SK-N-SH (cell line): ENCODE measurements around the gene JMJD6. TPM values are rescaled to one million over a fixed set of nuclear protein-coding genes. Genes with fewer than 3 reads are reported as not detected.
A peak's percentile ranks its signal among the peaks of the same experiment; 100 is the strongest.

ENCODE experiments used
- CTCF ChIA-PET: fragments of 300-600, 350-600 bp; formaldehyde crosslinking; extraction: SDS; loops from one replicate; lab custom pipeline; 2021; lab: Yijun Ruan, JAX
- POLR2A ChIA-PET: fragments of 350-600 bp; sonication (Branson Sonifier 250); formaldehyde crosslinking; extraction: SDS; loops from one replicate; lab custom pipeline; 2020; ENCODE audit warnings: antibody characterized with exemption, inconsistent platforms; lab: Yijun Ruan, JAX
- DNase-seq: peaks from one replicate; pipeline ENCODE4 v3.0.0; 2012
- H2AFZ ChIP-seq: fragments of 200-600 bp; sonication (generic); 2 replicates; pipeline ENCODE4 v1.8.1; 2016; ENCODE audit warnings: antibody characterized with exemption, mild to moderate bottlenecking, low read depth
- H3F3A ChIP-seq: fragments of 200-600 bp; sonication (generic); replicated peaks from 2 replicates; pipeline ENCODE3; 2016; ENCODE audit warnings: antibody characterized with exemption, mild to moderate bottlenecking; ENCODE audit not compliant: insufficient read depth
- H3K27ac ChIP-seq, 2 experiments: fragments of 200-500 bp in 1 of 2; fragments of 200-600 bp in 1 of 2; sonication (Bioruptor generic) in 1 of 2; sonication (generic), shearing (Covaris generic) in 1 of 2; 2 replicates each; pipeline versions ENCODE4 v1.5.1 to v1.6.1; 2014 to 2016; ENCODE audit warnings: low read depth in 2 of 2, inconsistent platforms in 1 of 2, low read length in 1 of 2, mild to moderate bottlenecking in 1 of 2, mixed read lengths in 1 of 2
- H3K27me3 ChIP-seq: fragments of 200-600 bp; sonication (generic), shearing (Covaris generic); 2 replicates; pipeline ENCODE4 v1.6.1; 2016; ENCODE audit warnings: mixed run types; ENCODE audit not compliant: insufficient read depth
- H3K36me3 ChIP-seq, 2 experiments: fragments of 200-500 bp in 1 of 2; fragments of 200-600 bp in 1 of 2; sonication (Bioruptor generic) in 1 of 2; sonication (generic) in 1 of 2; replicated peaks in 1 of 2; 2 replicates each; pipeline versions ENCODE3 to v1.5.1; 2014 to 2016; ENCODE audit warnings: low read length in 1 of 2, mild to moderate bottlenecking in 1 of 2; ENCODE audit not compliant: insufficient read depth in 2 of 2, control insufficient read depth in 1 of 2
- H3K4me1 ChIP-seq, 2 experiments: fragments of 200-500 bp in 1 of 2; fragments of 200-600 bp in 1 of 2; sonication (Bioruptor generic) in 1 of 2; sonication (generic), shearing (Covaris generic) in 1 of 2; 2 replicates each; pipeline versions ENCODE4 v1.5.1 to v1.6.1; 2014 to 2016; ENCODE audit warnings: low read depth in 1 of 2, low read length in 1 of 2, mixed run types in 1 of 2; ENCODE audit not compliant: insufficient read depth in 2 of 2, control insufficient read depth in 1 of 2
- H3K4me2 ChIP-seq: fragments of 200-600 bp; sonication (generic), shearing (Covaris generic); 2 replicates; pipeline ENCODE4 v1.6.1; 2017; ENCODE audit warnings: mixed run types
- H3K4me3 ChIP-seq, 2 experiments: fragments of 200-500 bp in 1 of 2; fragments of 200-600 bp in 1 of 2; sonication (Bioruptor generic) in 1 of 2; sonication (generic), shearing (Covaris generic) in 1 of 2; 2 replicates each; pipeline versions ENCODE4 v1.5.1 to v1.8.1; 2014 to 2016; ENCODE audit warnings: low read depth in 2 of 2, inconsistent platforms in 1 of 2, low read length in 1 of 2, mild to moderate bottlenecking in 1 of 2, mixed read lengths in 1 of 2, moderate library complexity in 1 of 2
- H3K79me2 ChIP-seq: fragments of 200-600 bp; sonication (generic); 2 replicates; pipeline ENCODE4 v1.8.1; 2017; ENCODE audit warnings: mild to moderate bottlenecking; ENCODE audit not compliant: insufficient read depth
- H3K9ac ChIP-seq: fragments of 200-600 bp; sonication (generic); 2 replicates; pipeline ENCODE4 v1.6.1; 2017; ENCODE audit warnings: mixed run types
- H3K9me2 ChIP-seq: fragments of 200-600 bp; sonication (generic); 2 replicates; pipeline ENCODE4 v1.6.1; 2017; ENCODE audit warnings: mixed run types
- H3K9me3 ChIP-seq: fragments of 200-600 bp; sonication (generic); 2 replicates; pipeline ENCODE4 v1.6.1; 2017; ENCODE audit warnings: mixed run types, mild to moderate bottlenecking, moderate library complexity
- H4K20me1 ChIP-seq: fragments of 200-600 bp; sonication (generic); 2 replicates; pipeline ENCODE4 v1.6.1; 2017; ENCODE audit warnings: mild to moderate bottlenecking, mixed run types; ENCODE audit not compliant: insufficient read depth
- CHD2 ChIP-seq: fragments of 150-350 bp; IDR thresholded peaks from 2 replicates; pipeline ENCODE4 v1.6.1; 2018; ENCODE audit warnings: low read length; ENCODE audit not compliant: partially characterized antibody
- ELF1 ChIP-seq: IDR thresholded peaks from 2 replicates; pipeline ENCODE4 v1.4.0; 2012
- FOSL2 ChIP-seq: IDR thresholded peaks from 2 replicates; pipeline ENCODE4 v1.4.0; 2012; ENCODE audit warnings: low read depth, mild to moderate bottlenecking, moderate library complexity, borderline replicate concordance
- FOXJ3 ChIP-seq: sonication (generic); formaldehyde crosslinking; IDR thresholded peaks from 2 replicates; pipeline ENCODE4 v1.5.1; 2020; ENCODE audit warnings: mild to moderate bottlenecking, missing genetic modification reagents
- FOXM1 ChIP-seq: IDR thresholded peaks from 2 replicates; pipeline ENCODE4 v1.4.0; 2012; ENCODE audit warnings: low read depth, mild to moderate bottlenecking
- GATA2 ChIP-seq: sonication (generic); formaldehyde crosslinking; IDR thresholded peaks from 2 replicates; pipeline ENCODE4 v1.5.0; 2020; ENCODE audit warnings: mild to moderate bottlenecking, missing genetic modification reagents
- IRF3 ChIP-seq: fragments of 150-350 bp; IDR thresholded peaks from 2 replicates; pipeline ENCODE4 v1.6.1; 2016; ENCODE audit warnings: mild to moderate bottlenecking, low read depth, low read length
- NFIC ChIP-seq: IDR thresholded peaks from 2 replicates; pipeline ENCODE4 v1.4.0; 2012; ENCODE audit warnings: borderline replicate concordance
- NRF1 ChIP-seq: IDR thresholded peaks from 2 replicates; pipeline ENCODE4 v1.6.1; 2012; ENCODE audit warnings: low read depth, mild to moderate bottlenecking, low read length
- RAD21 ChIP-seq: IDR thresholded peaks from 2 replicates; pipeline ENCODE4 v1.6.1; 2012; ENCODE audit warnings: mild to moderate bottlenecking, low read length
- RCOR1 ChIP-seq: fragments of 150-350 bp; IDR thresholded peaks from 2 replicates; pipeline ENCODE4 v1.6.1; 2017; ENCODE audit warnings: antibody characterized with exemption, low read length
- SIN3A ChIP-seq: IDR thresholded peaks from 2 replicates; pipeline ENCODE4 v1.6.1; 2012; ENCODE audit warnings: low read depth, mild to moderate bottlenecking, low read length, moderate library complexity, borderline replicate concordance
- SMC3 ChIP-seq: IDR thresholded peaks from 2 replicates; pipeline ENCODE4 v1.6.1; 2012; ENCODE audit warnings: low read depth, low read length, improper control_type of control experiment
- YY1 ChIP-seq: IDR thresholded peaks from 2 replicates; pipeline ENCODE4 v1.4.0; 2012; ENCODE audit warnings: low read depth, mild to moderate bottlenecking
- WGBS: methylation state at CpG from one replicate; pipeline ENCODE4 v1.1.6; 2017; ENCODE audit warnings: low lambda C conversion rate; 5-methylcytosine and 5-hydroxymethylcytosine counted together
- polyA plus RNA-seq, 3 experiments: library from polyadenylated mRNA; depleted of rRNA; stranded (reverse); fragments of >200 nt; gene quantifications; 2 replicates each; pipeline ENCODE4 v1.2.3, GENCODE V29; 2012
- TF ChIP-seq, protein P1 (sequence below): IDR thresholded peaks from 2 replicates; pipeline ENCODE4 v1.6.1; 2012; ENCODE audit warnings: mild to moderate bottlenecking, low read depth, low read length, moderate library complexity
- TF ChIP-seq, protein P2 (sequence below): fragments of 200-600 bp; sonication (generic); IDR thresholded peaks from 2 replicates; pipeline ENCODE4 v1.6.1; 2017; ENCODE audit warnings: antibody characterized with exemption, mild to moderate bottlenecking, moderate library complexity

Gene JMJD6
- polyA plus RNA-seq, 1 of the 3 experiments (the other 2 are of a cell fraction) = 23.3 TPM

DNA sequence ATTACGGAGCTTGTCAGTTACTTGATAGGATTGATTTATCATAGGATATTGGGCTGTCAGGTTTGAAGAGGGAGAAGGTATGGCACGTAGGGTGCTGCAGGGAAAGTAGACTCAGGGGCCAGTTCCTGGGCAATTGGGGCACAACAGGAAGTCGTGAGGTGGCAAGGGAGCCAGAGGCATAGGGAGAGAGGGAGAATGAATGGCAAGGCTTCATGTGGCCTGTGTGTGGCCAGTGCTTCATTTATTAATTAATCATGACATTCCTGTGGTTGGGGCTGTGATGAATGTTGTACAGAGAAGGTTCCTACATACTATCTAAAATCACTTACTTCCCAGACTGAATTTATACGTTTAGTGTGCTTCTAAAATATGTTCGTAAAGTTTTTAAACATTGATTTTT lies 30.9 kb upstream of the JMJD6 start (continued):
- no peak for TF ChIP-seq SIN3A
- TF ChIP-seq SMC3 = no peak
- no peak for TF ChIP-seq RCOR1
- TF ChIP-seq NRF1 = no peak
- no peak for TF ChIP-seq CHD2

DNA sequence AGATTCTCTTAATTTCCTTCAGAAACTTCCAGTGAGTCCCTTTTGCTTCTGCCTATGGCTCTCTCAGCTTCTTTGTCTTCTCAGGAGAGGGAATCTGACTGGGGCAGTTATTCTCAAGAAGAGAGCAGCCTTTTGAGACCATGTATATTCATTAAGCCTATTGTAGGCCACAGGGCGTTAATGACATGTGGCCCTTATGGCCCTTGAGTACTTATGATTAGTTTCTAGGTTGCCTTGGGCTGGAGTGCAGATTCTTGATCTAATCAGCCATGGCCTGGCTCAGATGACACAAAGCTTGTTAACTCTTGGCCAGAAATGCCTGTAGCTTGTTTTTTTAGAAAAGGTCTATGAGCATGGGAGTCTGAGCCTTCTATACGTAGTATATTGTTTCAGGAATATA lies 28.9 kb upstream of the JMJD6 start:
- 100% methylated on average over 2 of the region's 2 CpGs for WGBS
- Histone ChIP-seq H3K9me2 (no peaks in the 10 kb centered on the region), H2AFZ (no peak overlapping the region), H3K27ac (no peak overlapping the region), H3K9me3 (no peaks in the 10 kb centered on the region), H3K4me1 (no peaks in the 10 kb centered on the region), H3K9ac (no peak overlapping the region), H4K20me1 (no peaks in the 10 kb centered on the region), H3K36me3 (peaks cover 3 to 29% of the 10 kb centered on the region in 2 experiments), H3K4me3 (no peak overlapping the region), H3F3A (no peaks in the 10 kb centered on the region), H3K79me2 (no peaks in the 10 kb centered on the region), H3K27me3 (no peaks in the 10 kb centered on the region), H3K4me2 (no peak overlapping the region)
- CTCF ChIA-PET = interaction anchor here (1.1 to 1.2 kb wide), 2 partner anchors 9 to 301 kb away, joined by 3 to 5 read pairs; no protein-coding TSS in a partner anchor
- DNase-seq = peak; percentile 34
- POLR2A ChIA-PET = no interaction called here
- TF ChIP-seq FOSL2 (no peak), ELF1 (no peak), NFIC (no peak), IRF3 (no peak), GATA2 (CRISPR knock-in tag) (no peak), YY1 (no peak), FOXM1 (no peak), NRF1 (no peak), RAD21 (no peak), FOXJ3 (no peak)
- TF ChIP-seq, protein P1, sequence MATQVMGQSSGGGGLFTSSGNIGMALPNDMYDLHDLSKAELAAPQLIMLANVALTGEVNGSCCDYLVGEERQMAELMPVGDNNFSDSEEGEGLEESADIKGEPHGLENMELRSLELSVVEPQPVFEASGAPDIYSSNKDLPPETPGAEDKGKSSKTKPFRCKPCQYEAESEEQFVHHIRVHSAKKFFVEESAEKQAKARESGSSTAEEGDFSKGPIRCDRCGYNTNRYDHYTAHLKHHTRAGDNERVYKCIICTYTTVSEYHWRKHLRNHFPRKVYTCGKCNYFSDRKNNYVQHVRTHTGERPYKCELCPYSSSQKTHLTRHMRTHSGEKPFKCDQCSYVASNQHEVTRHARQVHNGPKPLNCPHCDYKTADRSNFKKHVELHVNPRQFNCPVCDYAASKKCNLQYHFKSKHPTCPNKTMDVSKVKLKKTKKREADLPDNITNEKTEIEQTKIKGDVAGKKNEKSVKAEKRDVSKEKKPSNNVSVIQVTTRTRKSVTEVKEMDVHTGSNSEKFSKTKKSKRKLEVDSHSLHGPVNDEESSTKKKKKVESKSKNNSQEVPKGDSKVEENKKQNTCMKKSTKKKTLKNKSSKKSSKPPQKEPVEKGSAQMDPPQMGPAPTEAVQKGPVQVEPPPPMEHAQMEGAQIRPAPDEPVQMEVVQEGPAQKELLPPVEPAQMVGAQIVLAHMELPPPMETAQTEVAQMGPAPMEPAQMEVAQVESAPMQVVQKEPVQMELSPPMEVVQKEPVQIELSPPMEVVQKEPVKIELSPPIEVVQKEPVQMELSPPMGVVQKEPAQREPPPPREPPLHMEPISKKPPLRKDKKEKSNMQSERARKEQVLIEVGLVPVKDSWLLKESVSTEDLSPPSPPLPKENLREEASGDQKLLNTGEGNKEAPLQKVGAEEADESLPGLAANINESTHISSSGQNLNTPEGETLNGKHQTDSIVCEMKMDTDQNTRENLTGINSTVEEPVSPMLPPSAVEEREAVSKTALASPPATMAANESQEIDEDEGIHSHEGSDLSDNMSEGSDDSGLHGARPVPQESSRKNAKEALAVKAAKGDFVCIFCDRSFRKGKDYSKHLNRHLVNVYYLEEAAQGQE = no peak
- TF ChIP-seq, protein P2, sequence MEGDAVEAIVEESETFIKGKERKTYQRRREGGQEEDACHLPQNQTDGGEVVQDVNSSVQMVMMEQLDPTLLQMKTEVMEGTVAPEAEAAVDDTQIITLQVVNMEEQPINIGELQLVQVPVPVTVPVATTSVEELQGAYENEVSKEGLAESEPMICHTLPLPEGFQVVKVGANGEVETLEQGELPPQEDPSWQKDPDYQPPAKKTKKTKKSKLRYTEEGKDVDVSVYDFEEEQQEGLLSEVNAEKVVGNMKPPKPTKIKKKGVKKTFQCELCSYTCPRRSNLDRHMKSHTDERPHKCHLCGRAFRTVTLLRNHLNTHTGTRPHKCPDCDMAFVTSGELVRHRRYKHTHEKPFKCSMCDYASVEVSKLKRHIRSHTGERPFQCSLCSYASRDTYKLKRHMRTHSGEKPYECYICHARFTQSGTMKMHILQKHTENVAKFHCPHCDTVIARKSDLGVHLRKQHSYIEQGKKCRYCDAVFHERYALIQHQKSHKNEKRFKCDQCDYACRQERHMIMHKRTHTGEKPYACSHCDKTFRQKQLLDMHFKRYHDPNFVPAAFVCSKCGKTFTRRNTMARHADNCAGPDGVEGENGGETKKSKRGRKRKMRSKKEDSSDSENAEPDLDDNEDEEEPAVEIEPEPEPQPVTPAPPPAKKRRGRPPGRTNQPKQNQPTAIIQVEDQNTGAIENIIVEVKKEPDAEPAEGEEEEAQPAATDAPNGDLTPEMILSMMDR = no peak
